Measurements from ENCODE around the gene NLRP12. TPM values are rescaled to one million over a fixed set of nuclear protein-coding genes. Genes with fewer than 3 reads are reported as not detected.
A peak's percentile ranks its signal among the peaks of the same experiment; 100 is the strongest.

Gene NLRP12
- total RNA-seq, 1 experiment from 2014 or later: not detected

GRCh38 chr19:53867225-53868090, 43.3 kb upstream of the NLRP12 start, which contains the start of gene MYADM:
Gene MYADM (plus strand): TSS chr19:53867883. CDS start chr19:53873530, 5,647 bp downstream.
- H3K27ac Mint-ChIP-seq (ENCODE audit: low read depth, unreplicated experiment): peak within 1 kb of the TSS; percentile 100
- intact Hi-C loops (cut with micrococcal nuclease): loop anchor here (1.0 to 10.0 kb wide), 4 partner anchors 26 to 335 kb away; partner anchors contain the start of genes CNOT3, NDUFA3, OSCAR and RPS9
- peak within 1 kb of the TSS; percentile 97 for H3K4me3 Mint-ChIP-seq (ENCODE audit: unreplicated experiment)
- no peaks in the 10 kb centered on the region for H3K27me3 Mint-ChIP-seq (ENCODE audit: insufficient read depth, unreplicated experiment)
- peaks cover 20% of the 10 kb centered on the region for H3K4me1 Mint-ChIP-seq (ENCODE audit: insufficient read depth, unreplicated experiment)
- CTCF ChIA-PET: interaction anchor here (0.7 to 3.3 kb wide), 5 partner anchors 14 to 1378 kb away, joined by 3 to 15 read pairs (median 4); no protein-coding TSS in a partner anchor
- POLR2A ChIA-PET: interaction anchor here (0.6 to 2.3 kb wide), 13 partner anchors 9 to 347 kb away, joined by 3 to 10 read pairs (median 5); partner anchors contain the start of genes CNOT3, PRPF31, RPS9 and TFPT
- TSS peak; percentile 94 for BruUV-seq (replicated peaks)
- DNase-seq (ENCODE audit: unreplicated experiment): peak; percentile 97
- H3K36me3 Mint-ChIP-seq (ENCODE audit: insufficient read depth, unreplicated experiment): peaks cover 23% of the 10 kb centered on the region
- TF ChIP-seq CTCF (IDR thresholded peaks at IDR 0.05; ENCODE audit: unreplicated experiment): no peak
- H3K9me3 Mint-ChIP-seq (ENCODE audit: unreplicated experiment): no peaks in the 10 kb centered on the region

- Mint-ChIP-seq H3K9me3 (ENCODE audit: unreplicated experiment) (no peaks in the 10 kb centered on the region), H3K4me1 (ENCODE audit: insufficient read depth, unreplicated experiment) (peaks cover 20% of the 10 kb centered on the region), H3K4me3 (ENCODE audit: unreplicated experiment) (peak overlapping the region; percentile 97), H3K36me3 (ENCODE audit: insufficient read depth, unreplicated experiment) (peaks cover 16% of the 10 kb centered on the region), H3K27me3 (ENCODE audit: insufficient read depth, unreplicated experiment) (no peaks in the 10 kb centered on the region), H3K27ac (ENCODE audit: low read depth, unreplicated experiment) (peak overlapping the region; percentile 100)
- ChIA-PET POLR2A (interaction anchor here (0.8 to 2.2 kb wide), 4 partner anchors 26 to 346 kb away, joined by 3 to 10 read pairs (median 6); partner anchors contain the start of genes CNOT3 and RPS9), CTCF (interaction anchor here (1.0 to 3.3 kb wide), 2 partner anchors 13 to 23 kb away, joined by 3 to 15 read pairs; no protein-coding TSS in a partner anchor)
- intact Hi-C loops (cut with micrococcal nuclease): loop anchor here (1.0 to 10.0 kb wide), 3 partner anchors 26 to 335 kb away; partner anchors contain the start of genes NDUFA3, OSCAR and RPS9
- BruUV-seq (replicated peaks): no TSS peak
- DNase-seq (ENCODE audit: unreplicated experiment): no peak
- TF ChIP-seq CTCF (IDR thresholded peaks at IDR 0.05; ENCODE audit: unreplicated experiment): no peak
These were observed 42.7 kb upstream of the NLRP12 start for GRCh38 chr19:53866865-53867224.

GRCh38 chr19:53865918-53866864, 42.1 kb upstream of the NLRP12 start:
- peaks cover 17% of the 10 kb centered on the region for H3K4me1 Mint-ChIP-seq (ENCODE audit: insufficient read depth, unreplicated experiment)
- peak overlapping the region; percentile 97 for H3K4me3 Mint-ChIP-seq (ENCODE audit: unreplicated experiment)
- peak overlapping the region; percentile 100 for H3K27ac Mint-ChIP-seq (ENCODE audit: low read depth, unreplicated experiment)
- POLR2A ChIA-PET: no interaction called here
- peak; percentile 62 for DNase-seq (ENCODE audit: unreplicated experiment)
- H3K27me3 Mint-ChIP-seq (ENCODE audit: insufficient read depth, unreplicated experiment): no peaks in the 10 kb centered on the region
- no peaks in the 10 kb centered on the region for H3K9me3 Mint-ChIP-seq (ENCODE audit: unreplicated experiment)
- intact Hi-C loops (cut with micrococcal nuclease): loop anchor here (5.0 to 10.0 kb wide), 2 partner anchors 239 to 336 kb away; partner anchors contain the start of genes NDUFA3, OSCAR and RPS9
- TF ChIP-seq CTCF (IDR thresholded peaks at IDR 0.05; ENCODE audit: unreplicated experiment): no peak
- no TSS peak for BruUV-seq (replicated peaks)
- CTCF ChIA-PET: interaction anchor here (0.6 to 3.3 kb wide), 3 partner anchors 13 to 23 kb away, joined by 3 to 15 read pairs (median 3); no protein-coding TSS in a partner anchor
- H3K36me3 Mint-ChIP-seq (ENCODE audit: insufficient read depth, unreplicated experiment): peaks cover 10% of the 10 kb centered on the region

Data from MCF 10A (cell line).